ENCODE measurements around the gene ZSCAN16.

Gene ZSCAN16

GRCh38 chr6:28134716-28135115 lies 10.3 kb downstream of the ZSCAN16 start:
- DNase-seq: no peak

DNA sequence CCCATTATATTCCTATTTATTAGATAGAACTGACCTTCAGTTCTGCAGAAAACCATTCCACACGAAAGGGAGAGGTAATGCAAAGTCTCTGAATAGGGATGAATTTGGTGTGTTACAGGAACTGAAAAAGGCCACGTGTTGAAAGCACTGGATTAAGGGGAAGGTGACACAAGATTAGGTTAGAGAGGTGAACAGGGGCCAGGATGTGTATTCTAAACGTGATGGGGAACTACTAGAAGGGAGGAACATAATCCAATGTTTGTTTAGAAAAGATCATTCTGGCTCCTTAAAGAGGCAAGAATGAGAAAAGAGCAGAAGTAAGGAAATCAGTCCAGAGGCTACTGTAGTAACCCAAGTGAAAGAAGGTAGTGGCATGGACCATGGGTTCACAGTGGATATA lies 11.0 kb downstream of the ZSCAN16 start:
- DNase-seq: no peak

GRCh38 chr6:28136585-28137504 lies 12.4 kb downstream of the ZSCAN16 start:
- DNase-seq: peak; percentile 90

DNA sequence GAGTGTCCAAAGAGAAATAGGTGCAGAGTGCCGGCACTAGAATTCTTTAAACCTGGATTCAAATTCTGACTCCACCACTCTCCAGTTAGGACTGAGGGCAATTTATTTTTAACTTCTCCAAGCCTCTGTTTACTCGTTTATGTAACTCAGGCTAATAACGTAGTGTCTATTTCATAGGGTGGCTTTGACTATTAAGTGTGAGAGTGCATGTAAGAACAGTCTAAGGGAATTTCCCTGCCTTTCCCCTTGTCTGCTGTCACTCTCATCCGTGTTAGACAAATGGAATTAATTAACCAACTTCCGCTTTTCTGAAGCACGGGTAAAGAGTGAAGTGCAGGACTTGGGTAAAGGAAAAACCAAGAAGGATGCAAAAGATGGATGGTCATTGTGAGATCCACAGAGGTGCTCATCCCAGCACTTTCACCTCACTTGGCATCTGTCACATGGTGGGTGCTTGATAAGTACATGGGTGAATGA lies 13.1 kb downstream of the ZSCAN16 start:
- DNase-seq: no peak

GRCh38 chr6:28139860-28140543 lies 15.6 kb downstream of the ZSCAN16 start:
- no peak for DNase-seq

GRCh38 chr6:28140616-28141015 lies 16.2 kb downstream of the ZSCAN16 start:
- DNase-seq: no peak

GRCh38 chr6:28141500-28142329 lies 17.3 kb downstream of the ZSCAN16 start, which contains the start of gene ZKSCAN8:
ZKSCAN8 (plus strand) TSS chr6:28141883; CDS start chr6:28148408, 6,525 bp downstream.
- DNase-seq: peak; percentile 79

DNA sequence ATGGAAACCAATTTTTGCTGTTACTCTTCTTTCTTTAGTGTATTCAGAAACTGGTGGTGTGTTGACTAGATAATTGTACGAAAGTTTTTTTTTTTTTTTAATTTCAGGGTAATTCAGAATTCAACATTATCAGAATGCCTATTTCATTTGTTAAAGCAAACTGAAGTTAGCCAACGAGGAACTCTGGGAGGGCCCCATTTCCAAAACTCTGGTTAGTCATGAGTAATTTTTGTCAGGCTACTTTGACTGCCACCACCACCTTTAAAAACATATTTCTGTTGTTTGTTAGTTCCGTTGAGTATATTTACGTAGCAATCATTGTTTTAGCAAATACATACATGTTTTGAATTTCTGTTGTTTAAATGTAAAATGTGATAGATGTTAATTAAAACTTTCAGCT lies 18.0 kb downstream of the ZSCAN16 start:
- no peak for DNase-seq

- DNase-seq: no peak
These were observed 20.8 kb downstream of the ZSCAN16 start for GRCh38 chr6:28145231-28145630.

DNA sequence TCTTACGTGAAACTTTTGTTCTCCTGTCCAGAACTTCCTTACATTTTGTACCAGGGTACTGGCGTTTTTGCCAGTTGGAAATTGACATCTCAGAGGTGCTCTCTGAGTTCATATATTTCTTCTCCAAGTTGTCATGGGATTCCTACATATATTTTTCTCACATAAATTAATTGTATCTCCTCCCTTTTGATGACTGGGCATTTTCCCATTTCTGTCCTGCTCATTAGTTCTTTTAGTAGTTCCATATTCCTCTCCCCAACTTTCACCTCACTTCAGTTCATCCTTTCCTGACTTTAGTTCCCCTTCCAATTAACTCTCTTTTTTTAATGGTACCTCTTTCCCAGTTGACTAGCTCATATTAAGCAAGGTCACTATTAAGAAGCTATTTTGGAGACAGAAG lies 28.1 kb downstream of the ZSCAN16 start:
- DNase-seq: no peak

DNA sequence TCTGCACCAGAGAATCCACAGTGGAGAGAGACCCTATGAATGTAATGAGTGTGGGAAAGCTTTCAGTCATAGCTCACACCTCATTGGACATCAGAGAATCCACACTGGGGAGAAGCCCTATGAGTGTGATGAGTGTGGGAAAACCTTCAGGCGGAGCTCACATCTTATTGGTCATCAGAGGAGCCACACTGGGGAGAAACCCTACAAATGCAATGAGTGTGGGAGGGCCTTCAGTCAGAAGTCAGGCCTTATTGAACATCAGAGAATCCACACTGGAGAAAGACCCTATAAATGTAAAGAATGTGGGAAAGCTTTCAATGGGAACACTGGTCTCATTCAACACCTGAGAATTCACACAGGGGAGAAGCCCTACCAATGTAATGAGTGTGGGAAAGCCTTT lies 29.1 kb downstream of the ZSCAN16 start:
- no peak for DNase-seq

GRCh38 chr6:28154357-28154756 lies 29.9 kb downstream of the ZSCAN16 start:
- no peak for DNase-seq

DNA sequence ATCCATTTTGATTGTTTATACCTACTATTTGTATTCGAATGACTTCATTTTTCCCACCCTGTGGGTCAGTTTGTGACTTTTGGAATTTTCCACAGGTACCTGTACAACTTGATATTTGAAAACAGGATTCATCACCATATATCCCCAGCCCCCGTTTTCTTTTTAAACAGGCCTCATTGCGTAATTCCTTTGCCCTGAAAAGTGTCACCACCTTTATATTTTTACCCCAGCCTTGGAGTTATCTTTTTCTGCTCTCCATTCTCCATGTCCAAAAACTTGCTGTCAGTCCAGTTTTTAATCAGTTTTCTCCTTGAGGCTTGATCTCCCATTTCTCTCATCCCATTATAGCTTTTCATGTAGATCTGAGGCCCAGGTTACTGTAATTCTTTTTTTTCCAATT lies 33.9 kb downstream of the ZSCAN16 start:
- DNase-seq: no peak

DNA sequence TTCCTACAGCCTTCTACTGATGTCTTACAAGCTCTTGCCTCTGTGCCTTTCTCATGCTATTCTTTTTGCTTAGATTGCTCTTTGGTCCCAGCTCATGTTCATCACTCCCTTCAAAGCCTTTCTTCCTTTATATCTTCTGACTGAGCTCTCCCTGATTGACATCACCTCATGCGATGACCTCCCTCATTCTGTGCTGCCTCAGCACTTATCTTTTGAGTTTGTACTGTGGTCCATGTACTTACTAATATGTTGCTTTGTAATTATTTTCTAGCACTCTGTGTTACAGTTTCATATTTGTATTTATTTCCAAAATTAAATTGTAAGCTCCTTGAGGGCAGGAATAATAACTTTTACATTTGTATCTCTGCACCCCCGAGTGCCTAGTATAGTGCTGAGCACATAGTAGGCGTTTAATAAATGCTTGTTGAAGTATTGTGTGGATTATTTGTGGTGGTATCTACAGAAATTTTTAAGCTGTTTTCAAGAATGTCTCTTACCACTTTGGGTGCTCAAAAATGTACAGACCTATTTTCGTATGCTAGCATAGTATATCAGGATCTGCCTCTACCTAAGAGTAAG lies 34.7 kb downstream of the ZSCAN16 start:
- DNase-seq: no peak

- no peak for DNase-seq
These were observed 35.8 kb downstream of the ZSCAN16 start for GRCh38 chr6:28160233-28160632.

- DNase-seq: peak; percentile 45
These were observed 37.1 kb downstream of the ZSCAN16 start for GRCh38 chr6:28161410-28162079.

- DNase-seq: no peak
These were observed 41.2 kb downstream of the ZSCAN16 start for GRCh38 chr6:28165563-28165962.

- DNase-seq: no peak
These were observed 42.7 kb downstream of the ZSCAN16 start for GRCh38 chr6:28167068-28167467.

GRCh38 chr6:28167926-28168325 lies 43.5 kb downstream of the ZSCAN16 start:
- DNase-seq: no peak

- no peak for DNase-seq
These were observed 46.9 kb downstream of the ZSCAN16 start for GRCh38 chr6:28171271-28171670.

DNA sequence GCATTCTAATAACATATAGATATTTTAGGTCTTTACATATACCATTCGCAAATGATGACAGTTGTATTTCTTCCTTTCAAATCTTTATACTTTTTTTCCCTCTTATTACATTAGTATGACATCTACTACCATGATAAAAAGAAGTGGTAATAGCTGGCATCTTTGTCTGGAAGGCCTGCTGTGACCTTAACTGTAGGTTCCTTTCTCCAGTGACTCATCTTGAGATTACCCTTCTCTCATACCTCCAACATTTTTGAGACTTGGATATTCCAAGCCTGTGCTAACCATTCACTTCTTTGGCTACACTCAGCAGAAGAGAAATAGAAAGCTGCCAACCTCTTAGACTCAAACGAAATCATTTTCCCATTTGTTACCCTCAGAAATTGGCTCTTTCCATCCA lies 47.6 kb downstream of the ZSCAN16 start:
- no peak for DNase-seq

DNA sequence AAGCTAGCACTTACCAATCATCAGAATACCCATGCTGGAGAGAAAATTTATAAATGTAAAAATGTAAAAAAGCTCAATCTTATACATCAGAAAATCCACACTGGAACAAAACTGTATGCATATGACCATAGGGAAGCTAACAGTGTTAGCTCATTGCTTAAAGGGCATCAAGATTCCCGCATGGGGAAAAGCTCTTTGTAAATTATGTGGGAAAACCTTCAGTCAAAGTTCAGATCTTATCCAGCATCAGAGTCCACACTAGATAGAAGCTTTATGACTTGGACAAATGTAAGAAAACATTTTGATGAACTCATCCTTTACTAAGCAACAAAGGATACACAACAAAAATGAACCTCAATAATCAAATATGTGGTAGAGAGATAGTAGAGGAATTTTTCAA lies 52.0 kb downstream of the ZSCAN16 start:
- no peak for DNase-seq
